NCI-H345 (cell line): ENCODE measurements around the gene SCAI.
"Not testable (repeated sequence)": the region's sequence is repeated elsewhere in the genome, so short reads cannot be mapped to it uniquely, and the experiment has no call there.

Experiments
- DNase-seq: peaks from one replicate; lab custom pipeline; 2025; lab: John Stamatoyannopoulos, UW

Gene SCAI

DNA sequence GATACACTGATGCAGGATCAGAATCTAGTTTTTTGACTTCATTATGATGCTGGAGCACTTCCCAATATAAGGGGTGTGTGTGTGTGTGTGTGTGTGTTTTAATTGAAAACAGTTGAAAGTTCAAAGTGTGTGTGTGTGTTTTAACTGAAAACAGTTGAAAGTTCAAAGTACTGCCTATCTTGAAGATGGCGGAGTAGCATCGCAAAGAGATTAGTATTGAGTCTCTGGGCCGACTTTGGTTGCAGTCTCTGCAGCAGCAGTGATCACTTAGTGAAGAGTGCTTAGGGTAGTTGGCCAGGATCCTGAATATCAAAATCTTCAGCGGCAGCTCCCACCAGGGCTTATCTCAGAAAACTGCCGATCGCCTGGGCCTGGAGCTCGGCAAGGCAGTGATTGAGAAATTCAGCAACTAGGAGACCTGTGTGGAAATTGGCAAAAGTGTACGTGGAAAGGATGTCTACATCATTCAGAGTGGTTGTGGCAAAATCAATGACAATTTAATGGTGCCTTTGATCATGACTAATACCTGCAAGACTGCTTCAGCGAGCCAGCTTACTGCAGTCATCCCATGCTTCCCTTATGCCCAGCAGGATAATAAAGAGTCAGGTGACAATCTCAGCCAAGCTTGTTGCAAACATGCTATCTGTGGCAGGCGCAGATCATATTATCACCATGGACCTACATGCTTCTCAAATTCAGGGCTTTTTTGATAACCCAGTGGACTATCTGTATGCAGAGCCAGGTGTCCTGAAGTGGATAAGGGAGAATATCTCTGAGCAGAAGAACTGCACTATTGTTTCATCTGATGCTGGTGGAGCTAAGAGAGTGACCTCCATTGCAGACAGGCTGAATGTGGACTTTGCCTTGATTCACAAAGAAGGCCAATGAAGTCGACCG is 7.3 kb upstream of the SCAI start:
- DNase-seq = no peak

DNA sequence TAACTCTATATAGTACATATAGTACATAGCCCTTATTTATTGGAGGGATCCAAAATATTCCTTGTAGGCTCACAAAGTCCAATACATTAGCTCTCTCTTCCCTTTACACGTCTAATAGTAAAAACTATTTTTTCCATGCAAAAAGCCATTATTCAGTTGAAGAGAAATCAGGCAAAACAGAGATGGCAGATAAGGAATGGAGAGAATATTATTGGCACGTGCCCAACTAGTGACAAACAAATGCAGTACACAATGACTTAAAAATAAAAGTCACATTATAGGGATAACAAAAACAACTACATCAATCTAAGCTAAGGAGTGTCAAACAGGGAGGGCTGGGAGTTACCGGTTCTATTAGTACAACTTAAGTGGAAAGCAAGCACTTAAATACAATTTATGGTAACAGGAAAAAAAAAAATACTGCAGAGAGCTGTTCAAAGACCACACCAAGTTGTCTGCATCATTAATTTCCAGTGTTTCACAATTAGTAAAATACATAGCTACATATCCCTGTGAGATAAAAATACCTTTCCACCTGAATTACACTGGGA is 4.1 kb upstream of the SCAI start:
- no peak for DNase-seq

DNA sequence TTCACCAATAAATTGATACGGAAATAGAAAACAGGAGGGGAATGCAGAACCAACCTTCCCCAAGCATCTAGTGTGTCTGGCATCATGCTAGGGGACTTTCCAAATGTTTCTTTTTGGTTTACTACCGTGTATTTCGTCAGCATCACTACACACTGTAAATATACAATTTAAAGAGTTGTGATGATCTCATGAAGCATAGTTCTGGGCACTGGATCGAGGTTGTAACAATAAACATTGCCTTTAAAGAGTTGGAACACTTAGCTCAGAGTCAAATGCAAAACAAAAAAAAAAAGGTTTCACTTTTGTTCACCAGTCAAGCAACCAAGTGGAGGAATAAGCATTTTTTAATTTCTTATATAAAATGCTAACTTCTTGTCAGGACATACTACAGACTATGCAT is 2.9 kb upstream of the SCAI start:
- no peak for DNase-seq

DNA sequence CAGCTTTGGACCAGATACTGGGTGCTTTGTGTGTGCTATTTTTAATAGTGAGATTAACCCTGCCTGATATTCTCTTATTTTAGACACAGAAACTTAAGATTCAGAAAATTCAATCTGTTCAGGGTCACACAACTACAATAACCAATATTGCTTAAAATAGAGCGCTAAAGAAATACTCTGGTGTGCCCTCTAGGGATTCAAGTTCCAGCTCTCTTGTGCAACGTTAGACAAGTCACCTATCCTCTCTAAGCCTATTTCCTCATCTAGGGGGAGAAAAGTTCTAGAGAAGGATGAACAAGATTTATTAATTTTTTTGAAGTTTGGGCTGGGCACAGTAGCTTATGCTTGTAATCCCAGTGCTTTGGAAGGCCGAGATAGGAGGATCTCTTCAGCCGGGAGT is 2.1 kb upstream of the SCAI start:
- DNase-seq = no peak

DNA sequence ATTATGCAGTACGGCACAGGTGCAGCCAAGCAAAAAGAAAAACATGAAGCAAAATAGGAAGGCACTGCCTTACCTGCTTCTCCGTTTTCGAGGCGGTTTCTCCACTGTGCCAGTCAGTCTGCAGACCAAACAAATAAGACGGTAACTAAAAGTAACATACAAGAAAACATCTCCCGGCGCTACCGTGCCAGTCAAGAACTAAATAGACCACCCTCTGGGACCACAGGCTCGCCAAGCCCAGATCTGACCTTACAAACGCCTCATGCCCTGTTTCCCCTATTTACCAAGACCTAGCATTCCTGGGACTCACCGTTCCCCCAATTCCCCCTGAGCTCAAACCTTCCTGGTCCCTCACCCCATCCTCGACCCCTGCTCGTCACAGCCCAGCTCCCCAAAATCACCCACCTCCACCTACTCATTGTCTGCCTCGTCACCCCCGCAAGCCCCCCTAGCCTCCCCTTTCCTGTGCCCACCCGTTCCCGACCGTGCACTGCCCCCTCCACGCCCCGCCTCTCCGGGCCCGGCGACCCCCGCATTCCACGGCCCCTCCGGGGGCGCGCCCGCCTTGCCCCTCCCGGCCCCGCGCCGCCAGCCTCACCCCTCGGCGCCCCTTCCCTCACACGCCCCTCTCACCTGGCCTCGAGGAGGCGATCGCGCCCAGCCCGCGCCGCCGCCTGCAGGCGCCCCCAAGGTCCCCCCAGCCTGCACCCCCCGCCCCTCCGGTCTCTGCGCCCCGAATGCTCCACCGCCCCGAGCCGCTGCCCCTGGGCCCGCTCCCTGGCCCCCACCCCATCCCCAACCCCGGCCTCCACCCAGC is 560 bp downstream of the SCAI start:
- peak; percentile 7 for DNase-seq

DNA sequence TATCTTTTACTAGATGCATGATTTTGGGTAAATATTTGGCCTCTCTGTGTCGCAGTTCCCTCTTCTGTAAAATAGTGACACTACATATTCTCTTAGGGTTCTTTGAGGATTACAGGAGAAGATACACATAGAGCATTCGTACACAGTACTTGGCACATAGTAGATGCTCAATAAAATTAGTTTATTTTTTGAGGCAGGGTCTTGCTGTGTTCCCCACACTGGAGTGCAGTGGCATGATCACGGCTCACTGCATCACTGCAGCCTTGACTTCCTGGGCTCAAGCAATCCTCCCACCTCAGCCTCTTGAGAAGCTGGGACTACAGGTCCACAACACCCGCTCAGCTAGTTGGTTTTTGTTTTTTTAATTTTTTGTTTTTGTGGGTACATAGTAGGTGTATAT is 1.6 kb downstream of the SCAI start:
- no peak for DNase-seq

DNA sequence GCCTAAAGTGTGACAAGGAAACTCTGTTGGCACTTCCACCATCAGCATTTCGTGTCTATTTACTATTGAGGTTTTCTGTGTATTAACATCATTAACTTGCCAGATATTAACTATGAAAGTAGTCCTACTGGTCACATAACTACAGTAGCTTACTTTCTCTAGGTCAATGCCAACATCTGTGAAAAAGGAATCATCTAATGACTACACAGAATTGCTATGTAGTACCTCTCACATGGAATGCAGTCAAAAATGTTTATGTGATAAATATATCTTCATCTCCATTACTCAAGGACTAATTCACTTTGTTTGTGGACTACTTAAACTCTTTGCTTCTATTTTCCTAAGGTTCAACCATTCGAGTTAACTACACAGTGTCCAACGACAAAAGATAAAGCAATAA is 2.1 kb downstream of the SCAI start:
- no peak for DNase-seq

DNA sequence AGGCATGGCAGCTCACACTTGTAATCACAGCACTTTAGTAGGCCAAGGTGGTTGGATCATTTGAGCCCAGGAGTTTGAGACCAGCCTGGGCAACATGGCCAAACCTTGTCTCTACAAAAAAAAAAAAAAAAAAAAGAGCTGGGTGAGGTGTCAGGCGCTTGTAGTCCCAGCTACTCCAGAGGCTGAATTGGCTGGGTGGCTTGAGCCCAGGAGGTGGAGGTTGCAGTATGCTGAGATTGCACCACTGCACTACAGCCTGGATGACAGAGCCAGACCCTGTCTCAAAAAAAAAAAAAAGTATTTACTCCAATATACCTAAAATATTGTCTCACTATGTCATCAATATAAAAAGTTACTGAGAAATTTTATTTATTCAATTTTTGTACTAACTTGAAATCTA is 2.8 kb downstream of the SCAI start:
- DNase-seq = no peak

DNA sequence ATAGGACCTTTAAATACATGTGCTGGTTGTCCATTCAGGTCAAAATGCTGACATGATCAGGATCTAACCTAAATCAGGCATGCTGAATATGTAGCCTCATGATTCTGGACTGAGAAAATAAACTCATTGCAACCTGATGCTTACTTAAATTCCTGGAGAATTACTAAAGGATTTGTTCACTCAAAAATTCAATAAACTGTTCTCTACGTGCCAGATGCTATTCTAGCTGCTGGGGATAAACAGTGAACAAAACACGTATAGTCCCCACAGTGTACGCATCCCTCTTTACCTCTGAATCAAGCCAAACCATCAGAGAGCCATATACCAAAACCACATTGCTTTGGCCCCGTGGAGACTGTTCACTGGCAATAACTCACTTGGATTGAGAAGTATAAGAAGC is 6.1 kb downstream of the SCAI start:
- no peak for DNase-seq

DNA sequence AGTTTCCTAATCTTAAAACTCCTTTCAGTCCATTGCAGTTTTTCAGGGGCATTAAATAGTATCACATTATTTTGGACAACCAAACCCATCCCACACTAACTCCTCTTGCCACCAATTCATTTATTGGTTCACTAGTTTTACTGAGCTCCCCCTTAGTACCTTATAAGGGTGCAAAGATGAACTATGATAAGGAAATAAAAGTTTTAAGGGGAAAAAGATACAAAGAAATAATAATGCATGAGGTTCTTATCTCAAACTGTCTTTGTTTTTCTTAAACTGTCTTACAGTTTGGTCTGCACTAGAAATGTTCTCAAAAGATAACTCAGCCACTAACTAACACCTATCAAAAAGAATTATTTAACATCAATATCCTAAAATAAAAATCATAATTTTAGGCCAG is 8.4 kb downstream of the SCAI start:
- DNase-seq = no peak

DNA sequence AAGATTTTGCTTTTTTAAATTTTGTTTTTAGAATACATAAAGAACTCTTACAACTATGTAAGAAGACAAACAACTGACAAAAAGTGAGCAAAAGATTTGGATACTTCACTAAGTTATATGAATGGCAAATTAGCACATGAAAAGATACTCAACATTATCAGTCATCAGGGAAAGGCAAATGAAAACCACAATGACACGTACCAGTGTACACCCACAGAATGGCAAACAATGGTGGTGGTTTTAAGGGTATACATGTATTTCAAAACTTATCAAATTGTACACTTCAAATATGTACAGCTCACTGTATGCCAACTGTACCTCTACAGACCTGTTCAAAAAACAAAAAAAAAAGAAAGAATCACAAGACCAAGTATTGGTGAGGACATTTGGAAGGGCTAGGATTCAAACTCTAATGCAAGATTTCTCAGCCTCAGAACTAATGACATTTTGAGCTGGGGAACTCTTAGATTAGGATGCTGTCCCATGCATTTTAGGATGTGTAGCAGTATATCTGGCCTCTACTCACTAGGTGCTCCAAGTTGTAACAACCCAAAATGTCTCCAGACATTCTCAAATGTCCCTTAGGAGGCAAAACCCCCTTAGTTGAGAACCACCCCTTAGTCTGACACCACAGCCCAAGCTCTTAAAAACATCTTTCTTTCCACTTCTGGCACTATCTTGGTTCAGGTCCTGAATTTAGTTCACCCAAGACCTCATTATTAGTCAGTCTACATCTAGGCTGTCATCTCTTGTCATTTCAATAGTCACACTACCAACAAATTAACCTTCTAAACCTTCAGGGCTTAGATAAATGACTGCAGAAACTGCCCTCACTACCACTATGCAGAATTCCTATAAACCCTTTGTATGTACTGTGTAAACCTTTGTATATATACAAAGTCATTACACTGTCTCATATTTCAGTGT is 9.7 kb downstream of the SCAI start:
- DNase-seq = no peak

DNA sequence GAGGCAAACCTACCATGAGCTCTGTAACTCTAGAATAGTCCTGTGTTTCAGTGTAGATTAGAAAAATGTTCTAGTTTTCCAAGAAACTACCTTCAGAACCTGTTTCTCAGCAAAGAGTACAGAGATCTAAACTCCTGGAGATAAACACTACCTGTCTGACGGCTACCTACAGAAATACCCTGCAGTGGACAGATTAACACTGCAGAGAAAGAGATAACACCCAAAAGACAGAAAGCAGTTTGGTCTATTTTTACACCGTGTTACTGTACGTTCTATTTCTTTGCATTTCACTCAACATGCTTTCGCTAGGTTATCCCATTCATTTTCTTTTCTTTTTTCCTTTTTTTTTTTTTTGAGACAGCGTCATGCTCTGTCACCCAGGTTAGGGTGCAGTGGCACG is 11.6 kb downstream of the SCAI start:
- no peak for DNase-seq

DNA sequence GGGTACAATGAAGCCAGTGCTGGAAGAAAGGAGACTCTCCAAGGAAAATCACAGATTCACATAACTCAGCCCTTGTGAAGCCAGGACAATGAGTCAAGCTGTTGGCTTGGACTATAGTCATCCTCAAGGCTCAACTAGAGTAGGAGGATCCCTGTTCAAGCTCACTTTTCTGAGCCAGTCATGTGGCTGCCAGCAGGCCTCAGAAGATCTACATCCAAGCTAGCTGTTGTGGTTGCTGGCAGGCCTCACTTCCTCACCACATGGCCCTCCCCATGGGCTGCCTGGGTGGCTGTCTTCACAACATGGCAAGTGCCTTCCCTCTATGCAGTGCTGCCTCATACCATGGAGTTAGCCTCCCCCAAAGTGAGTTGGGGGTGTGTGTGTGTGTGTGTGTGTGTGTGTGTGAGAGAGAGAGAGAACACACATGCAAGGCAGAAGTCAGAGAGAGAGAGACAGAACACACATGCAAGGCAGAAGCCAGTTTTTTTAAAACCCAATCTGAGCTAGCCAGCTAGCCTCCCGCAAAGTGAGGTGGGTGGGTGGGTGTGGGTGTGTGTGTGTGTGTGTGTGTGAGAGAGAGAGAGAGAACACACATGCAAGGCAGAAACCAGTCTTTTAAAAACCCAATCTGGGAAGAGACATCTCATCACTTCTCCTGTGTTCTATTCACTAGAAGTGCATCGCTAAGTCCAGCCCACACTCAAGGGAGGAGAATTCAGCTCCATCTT is 17.1 kb downstream of the SCAI start:
- DNase-seq = no peak

DNA sequence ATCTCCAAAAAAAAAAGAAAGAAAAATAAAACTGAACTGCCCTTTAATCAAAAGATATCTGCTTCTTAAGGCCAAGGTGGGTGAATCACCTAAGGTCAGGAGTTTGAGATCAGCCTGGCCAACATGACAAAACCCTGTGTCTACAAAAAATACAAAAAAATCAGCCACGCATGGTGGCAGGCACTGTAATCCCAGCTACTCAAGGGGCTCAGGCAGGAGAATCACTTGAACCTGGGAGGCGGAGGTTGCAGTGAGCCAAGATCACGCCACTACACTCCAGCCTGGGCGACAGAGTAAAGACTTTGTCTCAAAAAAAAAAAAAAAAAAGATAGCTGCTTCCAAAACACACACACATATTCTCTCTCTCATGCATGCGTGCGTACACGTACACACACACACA is 17.8 kb downstream of the SCAI start:
- DNase-seq = no peak

DNA sequence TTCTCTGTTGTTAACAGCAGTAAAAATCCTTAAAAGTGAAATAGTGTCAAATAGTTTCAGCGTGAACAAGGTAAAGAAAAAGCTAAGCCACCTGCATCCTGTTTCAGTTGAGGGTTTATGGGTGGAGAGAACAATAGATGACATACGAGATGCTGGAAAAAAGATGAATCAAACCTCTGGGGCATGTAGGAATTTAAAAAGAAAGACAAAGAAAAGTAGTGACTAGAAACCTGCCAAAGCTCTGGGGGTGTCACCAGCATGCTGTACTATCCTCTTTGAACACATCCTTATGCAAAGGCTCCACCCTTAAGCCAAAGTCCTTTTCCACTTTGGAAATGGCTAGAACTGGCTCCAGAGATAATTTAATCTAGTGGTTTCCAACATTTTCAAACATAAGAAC is 22.2 kb downstream of the SCAI start:
- DNase-seq = no peak

DNA sequence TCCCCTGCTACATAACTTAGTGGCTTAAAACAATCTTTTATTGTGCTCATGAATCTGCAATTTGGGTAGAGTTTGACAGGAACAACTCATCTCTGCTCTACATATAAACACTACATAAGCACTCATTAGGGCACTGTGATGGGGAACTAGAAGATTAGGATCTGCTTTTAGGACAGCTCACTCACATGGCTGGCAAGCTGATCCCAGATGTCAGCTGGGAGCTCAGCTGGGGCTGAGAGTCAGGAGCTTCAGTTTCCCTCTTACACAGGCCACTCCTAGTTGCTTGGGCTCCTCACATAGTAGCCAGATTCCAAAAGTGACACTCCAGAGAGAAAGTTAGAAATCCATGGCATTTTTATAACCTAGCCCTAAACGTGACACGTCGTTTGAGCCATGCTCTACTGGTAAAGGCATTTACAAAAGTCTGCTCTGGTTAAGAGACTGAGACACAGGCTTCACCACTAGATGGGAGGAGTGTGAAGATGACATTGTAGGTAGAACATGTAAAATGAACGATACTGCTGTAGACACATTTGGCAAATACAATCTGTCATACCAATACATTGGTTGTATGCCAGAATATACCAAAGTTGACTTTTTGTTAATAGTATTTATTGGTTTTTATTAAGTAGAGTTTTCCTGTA is 23.6 kb downstream of the SCAI start:
- DNase-seq = no peak

DNA sequence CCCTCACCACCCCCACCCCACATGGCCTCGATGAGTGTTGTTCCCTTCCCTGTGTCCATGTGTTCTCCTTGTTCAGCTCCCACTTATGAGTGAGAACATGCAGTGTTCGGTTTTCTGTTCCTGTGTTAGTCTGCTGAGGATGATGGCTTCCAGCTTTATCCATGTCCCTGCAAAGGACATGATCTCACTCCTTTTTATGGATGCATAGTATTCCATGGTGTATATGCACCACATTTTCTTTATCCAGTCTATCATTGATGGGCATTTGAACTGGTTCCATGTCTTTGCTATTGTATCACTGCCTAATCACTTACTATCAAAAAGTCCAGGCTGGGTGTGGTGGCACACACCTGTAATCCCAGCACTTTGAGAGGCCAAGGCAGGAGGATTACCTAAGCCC is 24.6 kb downstream of the SCAI start:
- DNase-seq = not testable (repeated sequence)

DNA sequence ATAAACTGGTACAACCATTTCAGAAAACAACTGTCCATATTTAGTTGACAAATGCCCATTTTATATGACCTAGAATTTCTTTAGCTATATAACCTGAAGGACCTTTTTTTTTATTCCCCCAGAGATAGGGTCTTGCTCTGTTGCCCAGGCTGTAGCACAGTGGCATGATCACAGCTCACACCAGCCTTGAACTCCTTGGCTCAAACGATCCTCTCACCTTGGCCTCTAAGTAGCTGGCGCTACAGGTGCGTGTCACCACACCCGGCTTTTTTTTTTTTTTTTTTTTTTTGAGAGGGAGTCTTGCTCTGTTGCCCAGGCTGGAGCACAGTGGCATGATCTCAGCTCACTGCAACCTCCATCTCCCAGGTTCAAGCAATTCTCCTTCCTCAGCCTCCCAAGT is 28.8 kb downstream of the SCAI start:
- DNase-seq = not testable (repeated sequence)

DNA sequence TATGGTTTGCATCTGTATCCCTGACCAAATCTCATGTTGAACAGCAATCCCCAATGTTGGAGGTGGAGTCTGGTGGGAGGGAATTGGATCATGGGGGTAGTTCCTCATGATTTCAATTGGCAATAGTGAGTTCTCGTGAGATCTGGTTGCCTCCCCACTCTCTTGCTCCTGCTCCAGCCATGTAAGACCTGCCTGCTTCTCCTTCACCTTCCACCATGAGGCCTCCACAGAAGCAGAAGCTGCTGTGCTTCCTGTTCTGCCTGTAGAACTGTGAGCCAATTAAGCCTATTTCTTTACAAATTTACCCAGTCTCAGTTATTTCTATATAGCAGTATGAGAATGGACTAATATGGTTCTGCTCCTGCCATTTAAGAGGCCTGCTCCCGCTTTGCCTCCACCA is 32.9 kb downstream of the SCAI start:
- no peak for DNase-seq

DNA sequence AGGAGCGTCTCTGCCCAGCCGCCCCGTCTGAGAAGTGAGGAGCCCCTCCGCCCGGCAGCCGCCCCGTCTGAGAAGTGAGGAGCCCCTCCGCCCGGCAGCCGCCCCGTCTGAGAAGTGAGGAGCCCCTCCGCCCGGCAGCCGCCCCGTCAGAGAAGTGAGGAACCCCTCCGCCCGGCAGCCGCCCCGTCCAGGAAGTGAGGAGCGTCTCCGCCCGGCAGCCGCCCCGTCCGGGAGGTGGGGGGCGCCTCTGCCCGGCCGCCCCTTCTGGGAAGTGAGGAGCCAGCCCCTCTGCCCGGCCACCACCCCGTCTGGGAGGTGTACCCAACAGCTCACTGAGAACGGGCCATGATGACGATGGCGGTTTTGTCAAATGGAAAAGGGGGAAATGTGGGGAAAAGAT is 34.8 kb downstream of the SCAI start:
- DNase-seq = not testable (repeated sequence)
